Breast epithelium (tissue), 4 donors: ENCODE results near the gene ODAD4. TPM values are rescaled to one million over a fixed set of nuclear protein-coding genes. Genes with fewer than 3 reads are reported as not detected.
A peak's percentile ranks its signal among the peaks of the same experiment; 100 is the strongest.

ENCODE experiments used
- DNase-seq, 2 donors: peaks; one replicate each; pipeline ENCODE4 v3.0.0-alpha.2; 2019; ENCODE audit warnings: low spot score in 2 of 2
- H3K27ac ChIP-seq, 2 donors: fragments of 200-600 bp; sonication (generic) in 1 of 2; one replicate each; pipeline ENCODE4 v1.5.1; 2016 to 2019; ENCODE audit warnings: mild to moderate bottlenecking in 1 of 2
- H3K27me3 ChIP-seq, 2 donors: fragments of 200-600 bp; sonication (generic) in 1 of 2; one replicate each; pipeline versions ENCODE4 v1.5.1 to v1.6.0; 2017 to 2019; ENCODE audit warnings: control low read depth in 1 of 2, mild to moderate bottlenecking in 1 of 2
- H3K36me3 ChIP-seq: fragments of 200-600 bp; one replicate; pipeline ENCODE4 v1.5.1; 2019
- H3K4me1 ChIP-seq, 2 donors: fragments of 200-600 bp; sonication (generic); one replicate each; pipeline ENCODE4 v1.5.1; 2016 to 2019; ENCODE audit warnings: control low read depth in 1 of 2
- H3K4me3 ChIP-seq, 3 donors: fragments of 200-600 bp; sonication (generic); 1 replicate in 2 of 3; 2 replicates in 1 of 3; pipeline ENCODE4 v1.5.1; 2016 to 2019; ENCODE audit warnings: mild to moderate bottlenecking in 3 of 3, moderate library complexity in 2 of 3
- H3K9me3 ChIP-seq, 2 donors: fragments of 200-600 bp; sonication (generic) in 1 of 2; one replicate each; pipeline ENCODE4 v1.5.1; 2016 to 2019; ENCODE audit warnings: control low read depth in 1 of 2
- POLR2A ChIP-seq: fragments of 450-650 bp; IDR thresholded peaks from one replicate; pipeline ENCODE4 v1.6.1; 2016; ENCODE audit warnings: antibody characterized with exemption, mild to moderate bottlenecking, moderate library complexity
- POLR2AphosphoS5 ChIP-seq, 3 donors: sonication (generic); formaldehyde crosslinking; IDR thresholded peaks; one replicate each; pipeline ENCODE4 v1.6.1; 2017; ENCODE audit warnings: antibody characterized with exemption in 3 of 3
- intact Hi-C: fragments of 100-400 bp; cut with DNase I; formaldehyde crosslinking; loops from one replicate; pipeline ENCODE4 v1.15.1; 2023; ENCODE audit warnings: low total_unique reads
- total RNA-seq, 3 donors: library from RNA; depleted of rRNA; stranded (reverse); fragments of >200 nt; gene quantifications; one replicate each; pipeline ENCODE4 v1.1.0, GENCODE V29; 2016
- TF ChIP-seq, protein P1 (sequence below), 3 donors: fragments of 450-650 bp; IDR thresholded peaks; one replicate each; pipeline ENCODE4 v1.5.1; 2016 to 2017; ENCODE audit warnings: antibody characterized with exemption in 3 of 3, mild to moderate bottlenecking in 3 of 3, moderate library complexity in 3 of 3

ODAD4 gene
- total RNA-seq, 3 donors from 2014 or later: 0.48 to 3.2 (median 1.6) TPM

- peak overlapping the region; percentile 89 to 92 for H3K27ac ChIP-seq
- H3K4me1 ChIP-seq: peaks cover 6 to 25% of the 10 kb centered on the region in 2 donors
- intact Hi-C loops: no loop called here
- DNase-seq: peak; percentile 26 to 60
- H3K4me3 ChIP-seq: peak overlapping the region; percentile 92 to 97 (median 96)
- no peaks in the 10 kb centered on the region for H3K27me3 ChIP-seq
- H3K9me3 ChIP-seq: no peaks in the 10 kb centered on the region
- H3K36me3 ChIP-seq: no peaks in the 10 kb centered on the region
- TF ChIP-seq POLR2AphosphoS5 (IDR thresholded peaks at IDR 0.05): no peak
- TF ChIP-seq POLR2A: no peak
- TF ChIP-seq, protein P1, sequence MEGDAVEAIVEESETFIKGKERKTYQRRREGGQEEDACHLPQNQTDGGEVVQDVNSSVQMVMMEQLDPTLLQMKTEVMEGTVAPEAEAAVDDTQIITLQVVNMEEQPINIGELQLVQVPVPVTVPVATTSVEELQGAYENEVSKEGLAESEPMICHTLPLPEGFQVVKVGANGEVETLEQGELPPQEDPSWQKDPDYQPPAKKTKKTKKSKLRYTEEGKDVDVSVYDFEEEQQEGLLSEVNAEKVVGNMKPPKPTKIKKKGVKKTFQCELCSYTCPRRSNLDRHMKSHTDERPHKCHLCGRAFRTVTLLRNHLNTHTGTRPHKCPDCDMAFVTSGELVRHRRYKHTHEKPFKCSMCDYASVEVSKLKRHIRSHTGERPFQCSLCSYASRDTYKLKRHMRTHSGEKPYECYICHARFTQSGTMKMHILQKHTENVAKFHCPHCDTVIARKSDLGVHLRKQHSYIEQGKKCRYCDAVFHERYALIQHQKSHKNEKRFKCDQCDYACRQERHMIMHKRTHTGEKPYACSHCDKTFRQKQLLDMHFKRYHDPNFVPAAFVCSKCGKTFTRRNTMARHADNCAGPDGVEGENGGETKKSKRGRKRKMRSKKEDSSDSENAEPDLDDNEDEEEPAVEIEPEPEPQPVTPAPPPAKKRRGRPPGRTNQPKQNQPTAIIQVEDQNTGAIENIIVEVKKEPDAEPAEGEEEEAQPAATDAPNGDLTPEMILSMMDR (IDR thresholded peaks at IDR 0.05): no peak
Observed at GRCh38 chr17:41917679-41918313, 12.6 kb upstream of the ODAD4 start.

DNA sequence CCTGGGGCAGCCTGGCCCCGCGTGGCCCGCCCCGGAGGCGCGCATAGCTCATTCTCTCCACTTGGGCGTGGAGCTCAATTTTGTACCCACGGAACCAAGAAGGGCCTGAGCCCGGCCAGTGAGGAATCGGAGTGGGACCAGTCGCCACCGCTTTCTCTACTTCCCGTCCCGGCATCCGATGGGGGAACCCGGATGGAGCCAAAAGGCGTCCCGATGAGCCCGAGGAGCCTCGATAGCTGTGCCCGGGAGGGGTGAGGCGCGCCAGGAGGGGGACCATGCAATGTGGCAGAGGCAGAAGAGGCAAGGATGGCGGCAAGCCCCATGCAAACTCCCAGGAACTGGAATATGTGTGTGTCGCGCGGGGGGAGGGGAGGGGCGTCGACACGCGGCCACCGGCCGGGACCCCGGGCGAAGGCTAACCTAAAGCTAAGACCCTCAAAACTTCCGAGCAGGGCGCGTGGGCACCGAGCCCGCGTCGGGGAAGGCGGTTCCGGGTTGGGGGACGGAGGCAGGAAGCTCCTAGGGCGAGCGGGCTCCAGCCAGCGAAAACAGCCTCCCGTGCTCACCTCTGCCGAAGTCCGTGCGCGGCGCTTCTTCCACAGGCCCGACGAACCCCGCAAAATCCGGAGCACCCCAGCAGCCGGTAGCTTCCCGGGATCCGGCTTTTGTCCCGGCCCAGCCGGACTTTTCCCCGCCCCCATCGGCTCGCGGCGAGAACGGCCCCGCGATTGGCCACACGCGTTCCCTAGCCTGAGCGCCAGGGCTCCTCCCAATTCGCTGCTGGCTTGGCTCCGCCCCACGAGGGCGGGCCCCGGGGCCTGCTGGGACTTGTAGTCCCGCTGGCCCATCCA, 11.9 kb upstream of the ODAD4 start, which contains the start of gene ACLY:
Gene ACLY, minus strand, starts transcription at position 638 of the 851 bp plus-strand sequence. CDS start 5,078 bp downstream, outside the sequence.
- intact Hi-C loops: no loop called here
- TF ChIP-seq POLR2A: peak; percentile 54
- TF ChIP-seq, protein P1 (IDR thresholded peaks at IDR 0.05): no peak
- TF ChIP-seq POLR2AphosphoS5 (IDR thresholded peaks at IDR 0.05): peak in 1 of 3 donors; percentile 28
- H3K27ac ChIP-seq: peak within 1 kb of the TSS; percentile 89 to 92
- peaks cover 6 to 25% of the 10 kb centered on the region in 2 donors for H3K4me1 ChIP-seq
- H3K4me3 ChIP-seq: peak within 1 kb of the TSS; percentile 92 to 97 (median 96)
- peak; percentile 96 to 97 for DNase-seq
- no peaks in the 10 kb centered on the region for H3K27me3 ChIP-seq
- H3K9me3 ChIP-seq: no peaks in the 10 kb centered on the region
- H3K36me3 ChIP-seq: no peaks in the 10 kb centered on the region

DNA sequence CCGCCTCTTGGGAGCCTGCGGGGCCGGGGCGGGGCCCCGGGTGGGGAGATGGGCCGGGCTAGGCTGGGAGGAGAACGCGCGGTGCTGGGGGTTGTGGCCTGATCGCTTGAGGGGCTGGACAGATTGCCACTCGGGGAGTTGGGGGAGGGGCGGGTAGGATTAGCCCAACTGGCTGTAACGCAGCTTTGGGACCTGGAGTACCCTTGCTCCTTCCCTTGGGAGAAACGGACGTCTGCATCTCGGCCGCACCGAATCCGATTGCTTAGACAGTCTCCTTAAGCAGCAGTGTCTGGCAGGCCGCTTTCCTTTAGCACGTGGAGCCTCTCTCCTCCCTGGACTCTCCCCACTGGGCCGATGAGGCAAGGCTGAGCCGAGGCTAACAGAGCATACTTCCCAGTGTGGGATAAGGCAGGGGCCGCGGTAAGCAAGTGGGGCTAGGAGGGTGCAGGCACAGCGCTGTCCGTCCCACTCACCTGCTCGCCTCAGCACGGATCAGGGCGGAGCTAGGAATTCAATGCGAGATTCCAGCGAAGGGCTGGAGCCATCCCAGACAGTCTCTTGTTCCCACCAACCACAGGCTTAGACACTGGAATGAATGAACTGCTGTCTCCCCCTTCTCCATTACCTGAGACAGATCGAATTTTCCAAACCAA, 11.1 kb upstream of the ODAD4 start:
- no peaks in the 10 kb centered on the region for H3K27me3 ChIP-seq
- H3K27ac ChIP-seq: peak overlapping the region; percentile 89 to 92
- peak overlapping the region; percentile 92 to 97 (median 96) for H3K4me3 ChIP-seq
- peaks cover 6 to 18% of the 10 kb centered on the region in 2 donors for H3K4me1 ChIP-seq
- TF ChIP-seq, protein P1 (IDR thresholded peaks at IDR 0.05): no peak
- no peak for TF ChIP-seq POLR2AphosphoS5 (IDR thresholded peaks at IDR 0.05)
- TF ChIP-seq POLR2A: no peak
- DNase-seq: peak in 1 of 2 donors; percentile 59
- intact Hi-C loops: no loop called here
- no peaks in the 10 kb centered on the region for H3K36me3 ChIP-seq
- H3K9me3 ChIP-seq: no peaks in the 10 kb centered on the region

DNA sequence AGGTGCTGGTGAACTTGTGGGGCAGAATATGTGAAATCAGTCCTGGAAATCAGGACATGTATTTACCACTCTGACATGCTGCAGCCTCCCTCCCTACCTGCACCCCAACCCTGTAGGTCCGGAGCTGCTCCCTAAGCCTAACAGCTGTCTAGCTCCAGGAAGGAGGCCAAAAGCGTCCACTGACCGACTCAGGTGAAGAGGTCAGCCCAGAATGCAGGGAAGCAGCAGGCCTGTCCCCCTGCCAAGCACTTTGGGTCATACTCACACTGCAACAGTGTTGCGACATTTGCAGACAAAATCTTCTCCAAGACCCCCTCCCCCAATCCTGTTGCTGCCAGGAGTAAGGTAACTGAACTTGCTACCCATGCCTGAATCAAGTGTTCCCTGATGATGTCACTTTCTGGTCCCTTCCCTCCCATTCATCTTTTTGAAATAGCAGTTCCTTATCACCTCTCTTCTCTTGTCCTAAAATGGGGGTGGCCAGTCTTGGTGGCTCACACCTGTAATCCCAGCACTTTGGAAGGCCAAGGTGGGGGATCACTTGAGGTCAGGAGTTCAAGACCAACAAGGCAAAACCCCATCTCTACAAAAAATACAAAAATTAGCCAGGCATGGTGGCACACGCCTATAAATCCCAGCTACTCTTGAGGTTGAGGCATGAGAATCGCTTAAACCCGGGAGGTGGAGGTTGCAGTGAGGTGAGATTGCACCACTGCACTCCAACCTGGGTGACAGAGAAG, 10.4 kb upstream of the ODAD4 start:
- Histone ChIP-seq H3K27me3 (no peaks in the 10 kb centered on the region), H3K4me1 (peaks cover 6 to 17% of the 10 kb centered on the region in 2 donors), H3K27ac (peak overlapping the region; percentile 89 to 92), H3K4me3 (peak overlapping the region in 2 of 3 donors; percentile 92 to 97), H3K36me3 (no peaks in the 10 kb centered on the region), H3K9me3 (no peaks in the 10 kb centered on the region)
- no peak for DNase-seq
- TF ChIP-seq POLR2AphosphoS5 (IDR thresholded peaks at IDR 0.05) (no peak), POLR2A (no peak)
- TF ChIP-seq, protein P1 (IDR thresholded peaks at IDR 0.05): no peak
- intact Hi-C loops: no loop called here
